ENCODE data around the gene SERINC3.
"Not testable (repeated sequence)": the region's sequence is repeated elsewhere in the genome, so short reads cannot be mapped to it uniquely, and the experiment has no call there.

Gene SERINC3

DNA sequence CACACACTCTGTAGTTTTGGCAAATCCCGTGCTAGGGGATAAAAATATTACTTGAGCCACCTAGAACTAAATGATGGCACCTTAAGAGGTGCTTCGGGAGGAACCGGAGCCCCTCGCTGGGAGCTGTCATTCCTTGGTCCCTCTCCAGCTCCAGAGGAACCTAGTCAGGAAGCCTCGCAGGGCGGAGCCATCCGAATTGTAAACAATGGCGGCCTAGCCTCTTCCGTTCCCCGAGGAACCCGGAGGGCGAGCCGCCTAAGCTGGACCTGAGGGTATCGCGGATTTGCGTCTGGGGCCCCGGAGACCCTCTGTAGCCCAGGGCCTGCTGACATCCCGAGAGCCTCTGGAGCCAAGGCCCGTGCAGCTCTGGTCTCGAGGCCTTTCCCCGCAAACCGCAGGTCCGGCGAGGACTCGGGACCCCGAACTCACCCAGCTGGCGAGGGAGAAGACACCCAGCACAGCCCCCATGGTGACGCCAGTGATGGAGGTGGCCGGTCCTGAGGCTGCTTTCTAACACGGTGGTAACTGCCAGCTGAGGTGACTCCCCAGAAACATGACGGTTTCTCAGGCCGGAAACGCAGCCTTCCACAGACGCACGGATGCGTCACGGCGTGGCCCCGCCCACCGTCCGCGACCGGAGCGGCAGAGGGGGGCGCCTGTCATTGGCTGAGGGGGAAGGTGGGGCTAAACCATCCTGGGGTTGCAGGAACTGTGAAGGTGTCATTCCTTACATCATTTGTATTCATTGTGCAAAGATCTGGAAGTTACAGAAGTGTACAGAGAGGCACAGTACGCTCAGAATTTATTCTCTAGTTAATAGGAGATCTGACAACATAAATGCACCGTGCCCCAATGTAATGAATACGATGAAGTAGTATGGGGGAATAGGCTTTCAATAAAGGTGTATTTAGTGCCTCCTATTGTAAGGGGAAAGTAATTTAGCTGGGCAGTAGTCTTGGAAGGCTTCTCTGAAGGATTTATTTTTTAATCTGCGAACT, at the start of gene SERINC3:
Gene SERINC3 (minus strand): TSS at position 587 of the 998 bp plus-strand sequence. CDS start 119 bp downstream, at position 468.
- peak; percentile 75 for FAIRE-seq
- peak; percentile 88 for TF ChIP-seq POLR2A (IDR thresholded peaks at IDR 0.05; ENCODE audit: low read depth, low read length)
- DNase-seq (ENCODE audit: insufficient read length, low spot score): peak; percentile 87

DNA sequence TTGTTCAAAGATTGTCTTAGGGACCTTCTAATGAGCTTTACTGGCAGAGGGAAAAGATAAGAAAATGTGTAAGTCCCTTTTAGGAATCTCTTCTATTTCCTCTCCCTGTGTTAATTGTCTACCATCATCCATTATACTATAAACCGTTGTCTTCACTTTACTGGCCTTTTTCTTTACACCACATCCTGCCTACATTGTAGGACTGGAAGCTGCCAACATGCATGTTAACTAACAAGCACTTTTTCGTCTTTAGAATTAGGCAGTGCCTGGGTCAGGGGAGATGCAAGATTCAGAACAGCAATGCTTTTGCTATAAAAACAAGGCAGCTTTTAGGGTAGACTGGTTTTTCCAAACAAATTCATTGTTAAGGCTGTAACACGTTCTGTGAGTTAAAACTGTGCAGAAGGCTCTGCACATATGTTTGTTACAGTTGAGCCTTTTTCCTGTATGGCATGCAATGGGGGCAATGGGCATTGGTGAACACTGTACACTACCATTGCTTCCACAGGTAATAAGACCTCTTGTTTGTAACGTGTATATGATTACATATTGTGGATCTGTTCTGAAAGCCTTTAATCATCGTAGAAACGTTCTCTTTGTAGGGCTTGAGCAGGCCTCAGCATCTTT, 49.6 kb upstream of the SERINC3 start:
- DNase-seq (ENCODE audit: insufficient read length, low spot score): no peak
- no peak for TF ChIP-seq POLR2A (IDR thresholded peaks at IDR 0.05; ENCODE audit: low read depth, low read length)
- no peak for FAIRE-seq

DNA sequence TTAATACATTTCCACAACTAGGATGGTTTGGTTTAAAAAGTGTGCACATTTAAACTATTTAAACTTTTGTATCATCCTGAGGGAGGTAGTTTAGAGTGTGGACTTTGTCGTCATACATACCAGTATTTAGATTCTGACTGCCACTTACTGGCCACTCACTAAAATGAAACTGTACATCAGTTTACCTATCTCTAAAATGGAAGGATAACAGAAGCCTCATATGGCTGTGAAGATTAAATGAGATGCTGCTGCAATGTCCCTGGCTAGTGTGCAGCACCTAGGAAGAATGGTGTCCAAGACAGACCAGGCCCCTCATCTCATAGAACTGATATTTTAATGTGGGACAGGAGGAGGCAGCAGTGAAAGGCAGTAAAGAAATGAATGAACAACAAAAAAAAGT, 48.5 kb upstream of the SERINC3 start:
- FAIRE-seq: no peak
- no peak for TF ChIP-seq POLR2A (IDR thresholded peaks at IDR 0.05; ENCODE audit: low read depth, low read length)
- DNase-seq (ENCODE audit: insufficient read length, low spot score): no peak

DNA sequence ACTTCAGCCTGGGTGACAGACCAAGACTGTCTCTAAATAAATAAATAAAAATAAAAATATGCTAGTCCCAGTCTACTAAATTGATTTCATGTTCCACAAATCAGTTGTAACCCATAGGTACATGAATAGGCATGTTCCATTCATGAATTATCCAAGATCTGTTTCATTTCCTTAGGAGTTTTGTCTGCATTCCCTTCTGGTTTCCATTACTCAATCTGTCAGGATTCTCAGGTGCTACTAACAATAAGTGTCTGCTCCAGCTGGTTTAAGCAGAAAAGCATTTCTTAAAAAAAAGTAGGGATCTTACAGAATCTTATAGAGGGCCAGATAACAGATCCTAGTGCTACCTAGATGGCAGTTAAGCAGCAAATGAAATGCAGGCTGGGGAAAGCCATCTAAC, 44.9 kb upstream of the SERINC3 start:
- DNase-seq (ENCODE audit: insufficient read length, low spot score) (no peak), FAIRE-seq (no peak)

DNA sequence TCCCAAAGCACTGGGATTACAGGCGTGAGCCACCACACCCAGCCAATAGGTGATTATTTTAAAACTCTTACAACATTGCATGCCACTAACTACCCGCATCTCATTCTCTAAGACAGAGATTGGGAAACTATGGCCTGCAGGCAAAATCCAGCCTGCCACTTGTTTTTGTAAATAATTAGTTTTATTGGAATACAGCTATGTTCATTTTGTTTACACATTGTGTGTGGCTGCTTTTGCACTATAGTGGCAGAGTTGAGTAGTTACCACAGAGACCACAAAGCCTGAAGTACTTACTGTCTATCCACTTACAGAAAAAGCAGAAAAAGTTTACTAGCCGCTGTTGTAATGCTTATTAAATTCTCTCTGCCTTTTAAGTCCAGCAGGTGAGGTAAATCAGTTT, 44.1 kb upstream of the SERINC3 start:
- FAIRE-seq (no peak), DNase-seq (ENCODE audit: insufficient read length, low spot score) (no peak)
- no peak for TF ChIP-seq POLR2A (IDR thresholded peaks at IDR 0.05; ENCODE audit: low read depth, low read length)

More for the DNA sequence above, 44.9 kb upstream of the SERINC3 start:
- TF ChIP-seq POLR2A (IDR thresholded peaks at IDR 0.05; ENCODE audit: low read depth, low read length): no peak

DNA sequence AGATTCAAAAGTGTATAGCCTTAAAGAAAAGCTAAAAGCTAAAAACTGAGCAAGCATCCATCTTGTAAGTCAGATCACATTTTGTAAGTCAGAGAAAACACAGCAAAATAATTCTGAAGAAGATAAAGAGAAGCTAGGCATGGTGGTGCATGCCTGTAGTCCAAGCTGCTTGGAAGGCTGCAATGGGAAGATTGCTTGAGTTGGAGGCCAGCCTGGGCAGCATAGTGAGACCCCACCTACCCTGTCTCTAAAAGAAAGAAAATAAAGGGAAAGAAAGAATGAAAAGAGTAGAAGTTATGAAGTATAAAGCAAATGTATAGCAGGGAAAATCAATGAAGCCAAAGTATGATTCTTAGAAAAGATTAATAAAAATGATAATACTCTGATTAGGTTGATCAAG, 40.0 kb upstream of the SERINC3 start:
- no peak for FAIRE-seq
- TF ChIP-seq POLR2A (IDR thresholded peaks at IDR 0.05; ENCODE audit: low read depth, low read length): no peak

DNA sequence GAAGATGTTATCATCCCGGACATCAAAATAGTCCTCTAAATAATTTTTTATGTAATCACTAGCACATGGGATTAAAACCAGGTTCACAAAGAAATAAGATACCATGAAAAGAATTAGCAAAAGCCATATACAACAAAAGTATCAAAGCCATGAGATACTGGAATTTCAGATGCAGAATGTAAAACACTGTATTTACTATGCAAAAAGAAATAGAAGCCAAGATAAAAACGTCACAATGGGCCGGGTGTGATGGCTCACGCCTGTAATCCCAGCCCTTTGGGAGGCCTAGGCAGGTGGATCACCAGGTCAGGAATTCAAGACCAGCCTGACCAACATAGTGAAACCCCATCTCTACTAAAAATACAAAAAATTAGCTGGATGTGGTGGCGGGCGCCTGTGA, 38.9 kb upstream of the SERINC3 start:
- FAIRE-seq; DNase-seq (ENCODE audit: insufficient read length, low spot score): not testable (repeated sequence)

More for the DNA sequence above, 40.0 kb upstream of the SERINC3 start:
- no peak for DNase-seq (ENCODE audit: insufficient read length, low spot score)

DNA sequence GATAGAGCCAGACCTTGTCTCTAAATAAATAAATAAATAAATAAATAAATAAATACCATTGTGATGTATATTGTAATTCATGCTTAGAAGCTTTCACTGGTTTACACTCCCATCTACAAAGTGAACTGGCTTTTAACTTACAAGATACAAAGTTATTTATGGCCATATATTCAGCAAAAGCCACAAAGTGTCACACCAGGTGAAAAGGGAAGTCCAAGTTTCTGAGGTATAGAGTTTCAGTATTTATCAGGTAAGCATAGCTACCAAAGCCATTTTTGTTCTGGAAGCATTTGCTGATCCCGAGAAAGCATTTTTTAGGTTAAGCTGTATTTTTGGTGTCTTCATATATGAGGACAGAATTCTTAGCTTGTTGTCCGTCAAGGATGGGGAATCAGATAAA, 38.4 kb upstream of the SERINC3 start:
- FAIRE-seq: no peak
- TF ChIP-seq POLR2A (IDR thresholded peaks at IDR 0.05; ENCODE audit: low read depth, low read length): no peak
- DNase-seq (ENCODE audit: insufficient read length, low spot score): no peak

DNA sequence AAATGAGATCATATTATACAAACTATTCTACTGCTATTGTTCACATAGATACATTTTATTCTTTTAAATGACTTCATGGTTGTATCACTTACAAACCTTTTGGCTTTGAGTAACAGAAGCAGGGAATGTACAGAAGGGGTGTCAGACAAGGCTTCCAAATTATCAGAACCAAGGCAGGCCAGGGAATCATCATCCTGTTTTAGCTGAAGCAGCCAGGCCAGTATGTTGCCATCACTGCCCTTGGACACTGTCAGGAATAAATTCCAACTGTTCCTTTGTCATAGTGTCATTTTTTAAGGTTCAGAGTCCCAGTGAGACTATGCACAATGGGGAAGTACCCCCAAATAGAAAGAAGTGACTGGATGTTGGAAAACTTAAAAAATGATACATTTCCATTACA, 37.4 kb upstream of the SERINC3 start:
- FAIRE-seq: no peak
- no peak for TF ChIP-seq POLR2A (IDR thresholded peaks at IDR 0.05; ENCODE audit: low read depth, low read length)
- no peak for DNase-seq (ENCODE audit: insufficient read length, low spot score)

DNA sequence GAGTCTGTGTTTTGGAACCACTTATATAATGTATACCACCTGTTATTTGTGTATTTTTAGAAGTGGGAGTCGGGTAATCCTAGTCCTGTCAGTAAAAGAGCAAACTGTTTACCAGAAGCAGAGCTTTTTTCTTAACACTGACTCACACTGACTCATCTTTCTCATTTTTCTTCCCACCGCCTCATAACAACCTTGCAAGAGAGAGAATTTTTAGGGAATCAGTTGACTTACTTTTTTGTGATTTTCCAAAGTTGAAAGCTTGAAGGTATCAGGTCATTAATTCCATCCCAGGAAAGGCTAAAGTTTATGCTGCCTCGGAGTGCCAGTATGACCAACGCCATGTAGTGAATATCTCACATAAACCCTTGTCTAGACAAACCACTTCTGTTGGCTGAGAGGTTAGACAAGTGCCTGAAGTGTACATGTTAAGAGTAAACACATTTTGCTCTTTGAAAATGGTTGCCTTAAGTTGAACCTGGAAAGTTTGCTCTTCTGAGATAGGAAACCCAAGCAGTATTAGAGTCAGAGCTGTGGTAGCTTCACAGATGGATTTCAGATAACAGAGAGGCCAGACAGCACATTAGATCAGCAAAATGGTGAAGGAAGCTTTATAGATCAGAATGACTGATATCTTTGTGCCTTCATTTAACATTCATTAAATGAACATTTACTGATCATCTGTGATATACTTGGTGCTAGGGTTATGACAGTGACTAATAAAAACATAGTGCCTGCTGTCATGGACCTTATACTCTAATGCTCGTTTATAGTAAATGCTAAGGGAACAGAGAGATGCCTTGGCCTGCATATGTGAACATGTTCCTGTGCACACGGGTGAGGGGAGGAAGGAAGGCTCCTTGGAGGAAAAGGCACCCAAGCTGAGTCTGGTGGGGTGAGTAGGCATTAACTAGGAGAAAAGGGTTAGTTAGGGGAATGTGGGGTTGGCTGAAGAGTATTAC, 31.4 kb upstream of the SERINC3 start:
- TF ChIP-seq POLR2A (IDR thresholded peaks at IDR 0.05; ENCODE audit: low read depth, low read length): no peak
- FAIRE-seq: peak; percentile 71
- DNase-seq (ENCODE audit: insufficient read length, low spot score): no peak

DNA sequence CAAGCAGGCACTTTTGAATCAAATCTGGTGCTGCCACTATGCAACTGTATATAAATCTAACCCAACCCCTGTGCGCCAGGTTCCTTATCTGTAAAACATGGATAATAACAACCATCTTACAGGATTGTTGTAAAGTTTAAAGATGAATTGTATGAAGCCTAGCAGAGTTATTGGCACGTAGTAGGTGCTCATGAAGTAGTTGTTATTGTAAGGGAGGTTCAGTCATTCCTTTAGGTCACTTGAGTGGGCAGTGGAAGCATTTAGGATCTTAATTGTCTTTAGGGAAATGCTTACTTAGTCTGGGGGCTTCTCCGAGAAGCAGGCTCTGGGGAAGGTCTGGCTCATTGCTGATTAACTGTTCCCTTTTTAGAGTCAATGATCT, 30.7 kb upstream of the SERINC3 start:
- no peak for DNase-seq (ENCODE audit: insufficient read length, low spot score)
- FAIRE-seq: no peak
- no peak for TF ChIP-seq POLR2A (IDR thresholded peaks at IDR 0.05; ENCODE audit: low read depth, low read length)

DNA sequence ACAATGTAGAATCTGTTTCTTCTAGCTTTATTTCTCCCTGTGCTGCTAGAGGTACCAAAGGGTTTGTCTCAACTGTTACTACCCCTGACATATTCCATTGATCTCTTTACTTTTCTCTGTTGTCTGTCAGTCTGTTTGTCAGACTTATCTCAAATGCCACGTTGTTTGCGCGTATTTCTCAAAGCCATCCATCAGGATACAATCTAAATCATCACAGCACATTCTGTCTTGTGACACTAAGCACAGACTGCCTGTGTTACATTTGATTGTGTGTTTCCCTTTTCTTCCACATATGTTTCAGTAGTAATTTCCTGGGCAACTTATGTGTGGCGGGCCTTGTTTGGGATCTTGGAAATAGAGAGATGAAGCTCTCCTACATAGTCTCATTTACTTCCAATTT, 30.2 kb upstream of the SERINC3 start:
- DNase-seq (ENCODE audit: insufficient read length, low spot score) (no peak), FAIRE-seq (no peak)
- no peak for TF ChIP-seq POLR2A (IDR thresholded peaks at IDR 0.05; ENCODE audit: low read depth, low read length)

DNA sequence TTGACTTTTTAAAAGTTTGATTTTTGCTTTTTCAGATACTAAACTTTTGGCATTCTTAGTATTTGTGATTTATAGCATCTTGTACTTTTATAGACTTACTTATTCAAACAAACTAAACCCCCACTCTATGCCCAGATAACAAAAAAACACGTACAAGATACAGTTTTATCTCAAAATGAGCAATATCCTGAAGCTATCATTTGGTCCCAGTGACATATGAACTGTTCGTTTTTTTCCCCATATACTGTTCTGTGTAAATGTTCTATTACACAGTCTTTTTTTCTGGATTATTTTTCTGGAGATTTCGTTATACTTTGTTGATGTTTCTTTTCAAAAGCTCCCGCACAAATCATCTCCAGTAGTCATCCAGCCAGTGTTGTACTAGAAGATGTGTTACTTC, 27.3 kb upstream of the SERINC3 start:
- FAIRE-seq: no peak
- TF ChIP-seq POLR2A (IDR thresholded peaks at IDR 0.05; ENCODE audit: low read depth, low read length): no peak
- DNase-seq (ENCODE audit: insufficient read length, low spot score): no peak

DNA sequence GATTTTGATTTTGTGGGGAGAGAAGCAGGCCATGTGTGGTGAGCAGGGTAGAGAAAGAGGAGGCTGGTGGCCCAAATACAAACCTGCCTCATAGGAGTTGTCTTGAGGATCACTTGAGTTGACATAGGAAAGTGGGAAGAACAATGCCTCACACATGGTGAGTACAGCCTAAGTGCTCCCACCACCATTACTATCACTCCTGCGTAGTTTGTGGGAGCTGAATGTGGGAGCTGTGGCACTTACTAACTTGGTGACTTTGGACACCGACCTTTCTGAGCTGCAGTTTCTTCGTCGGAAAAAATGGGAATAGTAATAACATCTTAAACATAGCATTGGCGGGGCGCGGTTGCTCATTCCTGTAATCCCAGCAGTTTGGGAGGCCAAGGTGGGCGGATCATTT, 25.5 kb upstream of the SERINC3 start:
- TF ChIP-seq POLR2A (IDR thresholded peaks at IDR 0.05; ENCODE audit: low read depth, low read length): no peak
- no peak for DNase-seq (ENCODE audit: insufficient read length, low spot score)
- FAIRE-seq: no peak

All from H54 (cell line).